Ovary (tissue), 3 donors: Measurements from ENCODE around the gene IRX4.

Experiments
- POLR2A ChIP-seq: fragments of 450-650 bp; IDR thresholded peaks from one replicate; pipeline ENCODE4 v1.6.1; 2017; ENCODE audit warnings: antibody characterized with exemption, mild to moderate bottlenecking, moderate library complexity
- TF ChIP-seq, protein P1 (sequence below), 3 donors: fragments of 450-650 bp in 2 of 3; fragments of 200-600 bp in 1 of 3; IDR thresholded peaks; one replicate each; pipeline versions ENCODE4 v1.5.1 to v1.8.0; 2016 to 2022; ENCODE audit warnings: antibody characterized with exemption in 3 of 3, mild to moderate bottlenecking in 1 of 3
- donor health status: DM: no; HTN: no; CAD: no.

DNA sequence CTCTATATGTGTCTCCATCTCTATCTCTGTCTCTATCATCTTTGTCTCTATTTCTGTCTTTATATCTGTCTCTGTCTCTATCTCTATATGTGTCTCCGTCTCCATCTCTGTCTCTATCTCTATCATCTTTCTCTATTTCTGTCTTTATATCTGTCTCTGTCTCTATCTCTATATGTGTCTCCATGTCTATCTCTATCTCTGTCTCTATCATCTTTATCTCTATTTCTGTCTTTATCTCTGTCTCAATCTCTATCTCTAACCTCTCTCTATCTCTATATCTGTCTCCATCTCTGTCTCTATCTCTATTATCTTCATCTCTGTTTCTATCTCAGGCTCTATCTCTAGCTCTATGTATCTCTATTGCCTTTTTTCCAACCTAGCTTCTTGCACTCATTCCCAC lies 37.0 kb downstream of the IRX4 start:
- TF ChIP-seq, protein P1, sequence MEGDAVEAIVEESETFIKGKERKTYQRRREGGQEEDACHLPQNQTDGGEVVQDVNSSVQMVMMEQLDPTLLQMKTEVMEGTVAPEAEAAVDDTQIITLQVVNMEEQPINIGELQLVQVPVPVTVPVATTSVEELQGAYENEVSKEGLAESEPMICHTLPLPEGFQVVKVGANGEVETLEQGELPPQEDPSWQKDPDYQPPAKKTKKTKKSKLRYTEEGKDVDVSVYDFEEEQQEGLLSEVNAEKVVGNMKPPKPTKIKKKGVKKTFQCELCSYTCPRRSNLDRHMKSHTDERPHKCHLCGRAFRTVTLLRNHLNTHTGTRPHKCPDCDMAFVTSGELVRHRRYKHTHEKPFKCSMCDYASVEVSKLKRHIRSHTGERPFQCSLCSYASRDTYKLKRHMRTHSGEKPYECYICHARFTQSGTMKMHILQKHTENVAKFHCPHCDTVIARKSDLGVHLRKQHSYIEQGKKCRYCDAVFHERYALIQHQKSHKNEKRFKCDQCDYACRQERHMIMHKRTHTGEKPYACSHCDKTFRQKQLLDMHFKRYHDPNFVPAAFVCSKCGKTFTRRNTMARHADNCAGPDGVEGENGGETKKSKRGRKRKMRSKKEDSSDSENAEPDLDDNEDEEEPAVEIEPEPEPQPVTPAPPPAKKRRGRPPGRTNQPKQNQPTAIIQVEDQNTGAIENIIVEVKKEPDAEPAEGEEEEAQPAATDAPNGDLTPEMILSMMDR (IDR thresholded peaks at IDR 0.05): no peak
- no peak for TF ChIP-seq POLR2A
